Fibroblast of upper back skin (primary cell): ENCODE results near the gene MACROD2.
"Not testable (repeated sequence)": the region's sequence is repeated elsewhere in the genome, so short reads cannot be mapped to it uniquely, and the experiment has no call there.

Experiments used
- DNase-seq: peaks from one replicate; pipeline ENCODE4 v3.0.0-alpha.2; 2013

MACROD2 gene

DNA sequence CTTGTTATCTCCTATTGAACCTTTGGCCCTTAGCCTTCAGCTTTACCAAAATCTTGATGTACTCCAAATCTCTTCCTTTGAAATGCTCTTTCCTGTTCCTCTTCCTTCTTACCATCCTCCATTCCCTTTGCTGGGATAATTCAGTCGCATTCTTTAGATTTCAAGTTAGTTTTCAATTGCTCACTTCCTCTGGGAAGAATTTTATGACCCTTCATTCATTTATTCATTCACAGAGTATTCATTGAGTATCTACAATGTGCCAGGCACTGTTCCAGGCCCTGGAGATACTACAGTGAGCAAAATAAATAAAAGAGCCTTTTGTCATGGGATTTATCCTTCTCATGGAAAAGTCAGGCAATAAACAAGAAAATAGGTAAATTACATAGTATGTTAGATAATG lies 890.3 kb downstream of the MACROD2 start:
- DNase-seq: no peak

DNA sequence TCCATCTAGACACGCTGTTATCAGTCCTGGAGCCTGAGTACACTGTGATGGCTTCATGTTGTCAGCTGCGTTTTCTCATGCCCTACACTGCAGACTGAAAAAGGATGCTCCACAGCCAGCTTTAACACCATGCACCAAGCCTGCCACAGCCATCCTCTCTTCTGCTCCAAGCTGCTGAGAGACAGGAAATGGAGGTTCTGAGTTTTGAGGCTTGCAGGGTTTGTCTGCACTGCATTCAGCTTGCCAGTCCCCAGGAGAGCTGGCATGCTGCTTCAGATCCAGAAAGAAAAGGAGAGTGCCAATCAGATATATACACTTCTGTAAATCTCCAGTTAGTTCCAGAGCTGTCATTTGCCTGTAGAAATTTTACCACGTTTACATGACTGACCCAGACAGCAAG lies 892.8 kb downstream of the MACROD2 start:
- DNase-seq: no peak

DNA sequence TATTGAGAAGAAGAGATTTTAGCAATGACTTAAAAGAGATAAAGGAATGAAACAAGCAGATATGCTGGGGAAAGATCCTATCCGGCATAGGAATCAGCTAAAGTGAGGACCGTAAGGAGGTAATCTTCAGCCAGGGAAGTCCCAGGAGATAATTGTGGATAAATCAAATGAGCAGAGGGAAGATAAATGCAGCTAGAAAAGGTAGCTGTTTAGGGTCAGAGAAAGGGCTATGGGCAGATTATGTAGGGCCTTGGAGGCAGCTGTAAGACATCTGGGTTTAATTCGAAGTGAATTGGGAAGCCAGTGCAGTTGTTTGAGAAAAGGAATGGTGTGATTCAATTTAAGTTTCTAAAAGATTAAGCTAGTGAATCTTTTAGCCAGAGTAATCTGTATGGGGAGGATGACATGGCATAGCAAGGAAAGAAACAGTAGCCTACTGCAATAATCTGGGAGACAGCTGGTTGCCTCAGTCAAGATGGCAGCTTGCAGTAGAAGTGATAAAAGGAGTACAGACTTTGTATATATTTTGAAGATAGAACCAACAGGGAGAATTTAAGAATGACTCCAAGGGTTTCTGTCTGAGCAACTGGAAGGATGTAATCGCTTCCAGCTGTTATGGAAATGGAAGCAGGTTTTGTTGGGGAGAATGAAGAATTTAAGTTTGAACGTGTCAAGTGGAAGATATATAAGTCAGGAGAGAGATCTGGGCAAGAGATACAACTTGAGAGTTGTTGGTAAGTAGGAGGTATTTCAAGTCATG lies 894.4 kb downstream of the MACROD2 start:
- peak; percentile 26 for DNase-seq

DNA sequence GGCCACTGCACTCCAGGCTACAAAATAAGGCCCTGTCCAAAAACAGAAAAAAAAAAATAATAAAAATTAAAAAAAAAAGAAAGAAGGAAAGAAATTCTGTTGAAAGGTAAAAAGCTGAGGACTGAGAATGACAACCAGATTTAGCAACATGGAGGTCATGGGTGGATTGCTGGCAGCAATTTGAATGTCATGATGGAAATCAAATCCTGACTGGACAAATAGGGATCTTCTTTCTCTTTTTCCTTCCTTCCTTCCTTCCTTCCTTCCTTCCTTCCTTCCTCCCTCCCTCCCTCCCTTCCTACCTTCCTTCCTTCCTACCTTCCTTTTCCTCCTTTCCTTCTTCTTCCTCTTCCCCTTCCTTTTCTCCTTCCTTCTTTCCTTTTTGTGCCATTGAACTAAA lies 895.4 kb downstream of the MACROD2 start:
- DNase-seq: no peak

DNA sequence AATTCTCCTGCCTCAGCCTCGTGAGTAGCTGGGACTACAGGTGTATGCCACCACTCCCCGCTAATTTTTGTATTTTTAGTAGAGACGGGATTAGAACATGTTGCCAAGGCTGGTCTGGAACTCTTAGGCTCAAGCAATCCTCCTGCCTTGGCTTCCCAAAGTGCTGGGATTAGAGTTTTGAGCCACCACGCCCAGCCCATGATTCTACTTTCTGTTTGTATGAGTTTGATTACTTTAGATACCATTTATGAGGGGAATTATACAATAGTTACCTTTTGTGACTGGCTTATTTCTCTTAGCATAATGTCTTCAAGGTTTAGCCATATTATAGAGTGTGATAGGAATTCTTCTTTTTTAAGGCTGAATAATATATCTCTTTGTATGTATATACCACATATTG lies 897.5 kb downstream of the MACROD2 start:
- no peak for DNase-seq

DNA sequence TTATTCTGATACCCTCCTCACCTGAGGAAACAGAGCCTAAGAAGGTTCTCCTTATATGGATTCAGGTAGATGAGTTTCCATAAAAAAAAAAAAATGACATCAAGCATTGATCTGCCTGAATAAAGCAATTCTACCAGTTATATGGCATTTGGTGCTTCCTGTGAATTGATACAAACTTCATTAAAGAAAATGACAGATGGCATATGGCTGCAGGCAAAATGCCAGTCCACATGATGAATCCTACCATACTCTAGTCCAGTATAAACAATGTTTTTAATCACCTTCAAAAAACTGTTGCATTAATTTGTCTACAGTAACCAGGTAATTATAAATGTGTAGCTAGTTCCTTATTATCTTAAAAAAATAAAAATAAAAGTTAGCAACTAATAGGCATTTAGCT lies 901.3 kb downstream of the MACROD2 start:
- no peak for DNase-seq

DNA sequence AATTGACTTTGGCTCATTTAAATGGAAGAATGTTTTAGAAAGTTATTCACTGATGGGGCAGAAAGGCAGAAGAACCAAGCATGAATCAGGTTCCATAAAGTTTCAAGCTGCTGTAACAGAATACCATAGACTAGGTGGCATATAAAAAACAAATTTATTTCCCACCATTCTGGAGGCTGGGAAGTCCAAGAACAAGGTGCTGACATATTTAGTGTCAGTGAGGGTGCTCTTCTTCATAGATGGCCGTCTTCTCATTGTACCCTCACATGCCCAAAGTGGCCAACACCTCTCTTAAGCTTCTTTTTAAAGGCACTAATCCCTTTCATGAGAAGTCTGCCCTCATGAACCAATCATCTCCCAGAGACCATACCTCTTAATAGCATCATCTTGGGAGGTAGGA lies 902.3 kb downstream of the MACROD2 start:
- DNase-seq: no peak

DNA sequence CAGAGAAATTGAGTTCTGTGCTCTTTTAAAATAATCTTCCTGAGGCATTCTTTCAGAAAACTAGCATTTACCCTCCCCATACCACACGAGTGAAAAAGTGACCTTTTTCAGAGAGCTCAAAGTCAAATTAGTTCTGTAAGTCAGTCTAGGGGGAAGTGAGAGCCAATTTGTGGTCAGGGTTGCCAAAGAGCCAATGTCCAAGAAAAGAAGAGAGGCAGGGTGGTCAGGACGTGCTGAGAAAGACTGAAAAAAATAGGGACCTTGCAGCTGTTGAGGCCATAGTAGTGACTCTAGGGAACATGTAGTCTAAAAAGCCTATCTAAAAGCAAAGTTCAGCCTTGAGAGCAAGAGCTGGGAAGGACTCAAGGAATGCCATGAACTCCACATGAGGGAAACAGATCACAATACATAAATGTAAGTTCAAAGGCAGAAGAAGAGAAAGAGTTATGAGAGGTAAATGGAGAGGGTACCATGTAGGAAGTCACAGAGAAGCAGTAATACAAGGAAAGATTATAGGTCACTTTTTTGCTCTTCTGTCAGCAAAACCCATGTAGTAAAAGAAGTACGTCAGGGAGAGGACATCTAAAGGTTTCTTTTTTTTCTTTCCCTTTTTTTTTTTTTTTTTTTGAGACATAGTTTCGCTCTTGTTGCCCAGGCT lies 907.2 kb downstream of the MACROD2 start:
- DNase-seq: no peak

DNA sequence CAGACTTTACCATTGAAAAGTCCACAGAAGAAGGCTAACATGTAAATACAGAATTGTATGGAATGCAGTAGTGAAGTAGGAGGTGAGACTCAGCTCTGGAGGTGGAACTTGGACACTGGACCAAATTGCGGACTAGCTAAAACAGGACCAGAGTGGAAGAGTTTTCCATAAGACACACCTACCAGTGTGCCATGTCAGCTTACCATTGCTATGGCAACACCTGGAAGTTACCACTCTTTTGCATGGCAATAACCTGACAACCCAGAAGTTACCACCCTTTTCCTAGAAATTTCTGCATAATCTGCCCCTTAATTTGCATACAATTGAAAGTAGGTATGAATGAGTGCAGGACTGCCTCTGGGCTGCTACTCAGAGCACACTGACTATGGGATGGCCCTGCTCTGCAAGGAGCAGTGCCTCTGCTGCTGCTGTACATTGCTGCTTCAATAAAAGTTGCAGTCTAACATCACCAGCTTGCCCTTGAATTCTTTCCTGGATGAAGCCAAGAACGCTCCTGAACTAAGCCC lies 911.7 kb downstream of the MACROD2 start:
- no peak for DNase-seq

DNA sequence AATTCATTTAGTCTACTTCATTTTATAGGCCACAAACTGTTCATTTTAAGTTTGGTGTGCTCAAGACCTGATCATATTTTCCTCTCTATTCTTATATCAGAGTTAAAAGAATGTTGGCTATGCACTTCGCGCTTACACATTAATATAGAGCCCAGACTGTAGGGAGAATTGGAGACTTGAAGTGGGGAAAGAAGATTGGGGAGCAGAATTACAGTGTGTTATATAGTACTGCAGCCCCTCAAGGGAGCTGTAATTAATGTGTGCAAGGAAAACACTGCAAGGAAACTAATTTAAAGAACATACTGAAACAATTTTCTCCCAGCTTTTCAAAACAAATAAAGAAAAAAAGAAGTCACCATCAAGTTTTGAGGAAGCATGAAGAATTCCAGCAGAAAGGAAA lies 914.8 kb downstream of the MACROD2 start:
- DNase-seq: no peak

DNA sequence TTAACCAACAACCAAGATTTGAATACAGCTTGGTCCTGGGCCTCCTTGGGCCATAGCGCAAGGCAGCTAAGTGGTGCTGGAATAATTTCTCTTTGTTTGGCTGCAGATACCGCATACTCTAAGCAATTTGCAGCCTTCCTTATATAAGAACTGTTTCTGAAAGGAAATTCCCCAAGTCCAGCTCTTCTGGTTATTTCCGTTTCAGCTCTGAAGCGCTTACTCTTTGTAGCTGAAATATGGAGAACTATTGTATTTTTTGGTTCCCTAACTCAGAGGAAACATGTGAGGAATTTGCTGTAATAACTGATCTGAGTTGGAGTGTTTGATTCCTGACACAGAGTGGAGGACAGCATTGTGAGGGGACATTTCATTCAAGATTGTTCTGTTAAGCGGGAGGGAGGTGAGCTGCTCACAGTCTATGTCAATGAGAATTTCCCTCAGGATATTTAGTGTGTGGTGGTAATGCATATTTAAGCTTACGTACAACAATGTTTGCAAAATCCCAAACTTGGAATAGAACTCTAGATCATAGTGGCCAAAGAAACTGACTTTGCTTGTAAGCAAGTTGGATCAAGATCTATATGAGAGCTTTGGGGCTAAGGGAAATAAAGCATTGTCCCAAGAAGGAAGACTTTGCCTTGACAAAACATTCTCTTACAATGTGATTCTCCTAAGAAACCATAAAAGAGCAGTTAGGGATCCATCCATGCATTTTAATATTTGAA lies 918.7 kb downstream of the MACROD2 start:
- no peak for DNase-seq

DNA sequence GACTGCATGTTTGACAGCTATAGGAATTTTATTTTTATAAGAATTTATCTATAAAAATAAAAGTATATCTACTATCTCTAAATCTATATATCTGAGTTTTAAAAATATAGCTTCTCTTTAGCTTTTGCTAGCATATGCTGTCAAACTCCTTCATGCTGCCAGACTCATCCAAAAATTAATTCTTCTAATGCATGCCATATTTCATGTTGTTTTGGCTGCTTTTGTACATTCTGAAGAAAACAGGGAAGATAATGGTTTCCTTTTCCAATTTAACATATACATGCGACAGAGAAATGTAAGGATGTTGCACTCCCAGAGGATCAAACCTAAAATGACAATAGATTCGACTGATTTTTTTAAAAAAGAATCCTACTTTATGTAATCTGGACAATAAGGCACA lies 919.3 kb downstream of the MACROD2 start:
- no peak for DNase-seq

DNA sequence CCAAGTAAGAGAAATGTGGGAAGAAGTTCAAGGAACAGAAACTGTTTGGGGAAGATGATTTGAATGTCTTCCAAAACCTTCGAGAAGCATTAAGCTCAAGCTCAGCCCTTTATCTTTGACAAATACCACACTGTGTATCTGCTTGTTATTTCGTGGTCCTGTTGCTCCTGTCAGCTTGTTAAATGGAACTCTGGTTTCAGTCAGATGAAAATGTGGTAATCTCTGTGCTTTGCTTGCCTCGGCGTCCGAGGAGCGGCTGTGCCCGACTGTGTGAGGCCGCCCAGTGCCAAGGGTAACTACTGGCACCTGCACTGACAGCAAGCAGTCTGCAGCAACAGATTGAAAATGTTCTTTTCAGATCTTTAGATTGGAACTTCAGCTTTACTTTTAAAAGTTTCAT lies 920.0 kb downstream of the MACROD2 start:
- DNase-seq: no peak

DNA sequence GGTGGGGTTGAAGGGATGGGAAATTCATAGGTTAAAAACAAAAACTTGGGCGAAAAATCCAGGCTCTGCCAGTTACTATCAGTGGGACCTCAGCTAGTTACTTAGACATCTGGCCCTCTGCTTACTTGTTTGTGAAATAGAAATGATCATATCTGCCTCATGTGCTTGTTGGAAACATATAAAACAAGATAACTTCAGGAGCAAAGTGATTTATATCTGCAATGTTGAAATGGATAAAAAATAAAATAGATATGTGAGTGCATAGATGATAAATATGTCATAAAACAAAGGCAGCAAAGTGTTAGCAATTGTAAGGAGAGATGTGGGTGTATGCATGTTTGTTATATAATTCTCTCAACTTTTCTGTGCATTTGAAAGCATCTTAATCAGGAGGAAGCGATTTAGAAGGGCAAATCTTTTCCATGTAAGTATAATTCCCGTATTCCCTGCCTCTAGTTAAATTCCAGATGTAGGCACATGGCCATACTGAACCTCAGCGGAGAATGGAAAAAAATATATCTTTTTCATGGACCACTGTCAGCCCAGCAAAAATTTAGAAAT lies 921.1 kb downstream of the MACROD2 start:
- no peak for DNase-seq

DNA sequence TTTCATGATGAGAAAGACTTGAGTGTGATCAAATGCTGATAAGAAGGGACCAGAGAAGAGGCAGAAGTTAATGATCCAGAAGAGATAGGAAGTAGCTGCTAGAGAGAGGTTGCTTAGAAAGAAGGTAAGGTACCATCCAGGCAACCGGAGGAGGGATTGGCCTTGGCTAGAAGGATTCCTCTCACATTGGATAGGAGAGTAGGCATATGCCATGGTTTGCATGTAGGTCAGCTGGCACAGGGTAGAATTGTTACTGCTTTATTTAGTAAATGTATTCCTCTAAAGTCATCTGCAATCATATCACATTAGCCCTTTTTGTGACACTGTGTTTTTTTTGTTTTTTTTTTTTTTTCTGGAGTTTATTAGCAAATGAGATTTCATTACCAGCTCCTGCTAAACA lies 923.0 kb downstream of the MACROD2 start:
- DNase-seq: no peak

DNA sequence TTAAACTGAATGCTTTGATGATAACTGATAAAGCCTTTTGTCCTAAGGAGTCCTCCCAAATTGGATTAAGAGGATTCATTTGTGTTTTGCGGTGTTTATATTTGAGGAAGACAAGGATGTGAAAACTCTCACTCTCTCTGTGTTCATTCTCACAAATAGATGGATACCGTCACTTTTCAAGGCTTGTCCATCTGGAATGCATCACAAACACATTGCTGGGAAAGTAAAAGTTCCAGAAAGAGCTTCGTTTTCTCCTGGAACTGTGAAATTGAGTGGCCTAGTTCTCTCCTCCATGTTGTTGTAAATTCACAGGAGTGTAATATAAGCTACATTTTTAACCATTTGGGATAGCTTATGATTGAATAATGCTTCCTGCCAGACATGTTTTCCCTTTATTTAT lies 923.7 kb downstream of the MACROD2 start:
- DNase-seq: peak; percentile 24

DNA sequence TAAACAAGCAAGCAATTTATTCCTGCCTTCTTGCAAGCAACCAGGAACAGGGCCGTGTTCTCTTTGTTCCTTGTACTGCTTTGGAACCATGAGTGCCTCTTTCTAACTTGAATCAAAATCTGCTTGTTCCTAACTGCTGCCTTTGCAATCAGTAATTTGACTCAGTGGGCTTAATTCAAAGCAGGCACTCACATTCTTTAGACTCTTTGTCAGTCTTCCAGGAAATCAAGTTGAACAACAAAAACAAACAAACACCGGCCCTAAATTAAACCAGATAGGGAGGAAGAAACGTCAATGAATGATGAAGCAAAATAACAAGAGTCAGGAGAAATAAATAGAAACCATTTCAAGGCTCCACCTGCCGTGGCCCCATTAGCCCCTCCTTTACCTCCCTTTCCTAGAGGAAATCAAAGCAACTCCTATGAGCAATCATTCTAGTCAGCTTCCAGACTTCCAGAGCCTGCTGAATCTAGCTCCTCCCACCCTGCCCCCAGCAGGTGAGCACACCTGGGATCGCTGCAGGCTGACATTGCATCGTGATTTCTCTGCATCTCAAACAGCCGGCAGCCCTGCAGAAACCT lies 924.3 kb downstream of the MACROD2 start:
- DNase-seq: peak; percentile 38

DNA sequence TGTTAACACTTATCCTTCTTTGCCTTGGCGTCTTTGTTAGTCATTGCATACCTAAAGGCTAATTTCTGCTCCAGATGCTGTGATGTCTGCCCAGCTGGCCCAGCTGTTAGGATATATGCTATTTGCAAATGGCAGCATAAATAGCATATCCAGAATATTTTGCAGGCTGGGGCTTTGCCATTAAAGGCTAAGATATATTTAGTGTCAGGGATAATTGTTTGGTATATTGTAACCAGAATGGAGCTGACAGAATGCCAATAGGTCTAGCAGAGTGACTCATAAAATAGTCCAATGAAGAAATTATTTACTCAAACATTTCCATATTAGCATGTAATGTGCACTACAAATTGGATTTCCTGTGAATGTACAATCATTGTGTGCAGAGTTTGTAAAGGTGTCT lies 926.2 kb downstream of the MACROD2 start:
- DNase-seq: peak; percentile 83

DNA sequence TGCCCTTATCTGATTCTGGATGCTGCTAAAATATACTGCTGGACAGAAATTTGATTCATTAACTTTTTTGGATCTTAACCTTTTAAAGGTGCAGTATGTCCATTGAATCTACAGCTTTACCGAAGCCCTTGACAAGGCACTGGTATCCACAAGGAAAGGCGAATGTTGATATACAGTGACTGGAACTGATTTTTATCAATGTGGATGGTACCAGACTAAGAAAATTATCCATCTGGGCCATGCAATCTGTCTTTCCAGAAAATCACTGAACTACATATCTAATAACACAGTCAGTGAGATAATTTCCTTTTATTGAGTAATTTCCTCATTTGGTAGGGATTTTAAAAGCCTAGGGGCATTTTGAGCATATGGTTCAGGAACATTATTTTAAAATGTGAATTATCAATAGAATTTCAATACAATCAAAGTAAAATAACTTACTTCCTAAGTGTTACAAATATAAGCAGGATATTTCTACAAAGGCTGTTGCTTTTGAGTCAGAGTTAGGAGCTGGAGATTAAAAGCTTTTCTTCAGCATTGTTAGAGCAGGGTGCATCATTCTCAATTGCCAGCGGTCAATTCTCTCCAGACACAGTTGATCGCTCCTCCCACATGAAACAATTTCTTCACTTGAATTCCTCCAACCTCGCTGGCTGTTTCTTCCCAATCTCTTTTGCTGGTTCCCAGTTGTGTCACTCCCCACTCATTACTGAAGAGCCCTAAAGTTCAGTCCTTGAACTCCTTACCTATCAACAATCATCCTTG lies 927.4 kb downstream of the MACROD2 start:
- no peak for DNase-seq

DNA sequence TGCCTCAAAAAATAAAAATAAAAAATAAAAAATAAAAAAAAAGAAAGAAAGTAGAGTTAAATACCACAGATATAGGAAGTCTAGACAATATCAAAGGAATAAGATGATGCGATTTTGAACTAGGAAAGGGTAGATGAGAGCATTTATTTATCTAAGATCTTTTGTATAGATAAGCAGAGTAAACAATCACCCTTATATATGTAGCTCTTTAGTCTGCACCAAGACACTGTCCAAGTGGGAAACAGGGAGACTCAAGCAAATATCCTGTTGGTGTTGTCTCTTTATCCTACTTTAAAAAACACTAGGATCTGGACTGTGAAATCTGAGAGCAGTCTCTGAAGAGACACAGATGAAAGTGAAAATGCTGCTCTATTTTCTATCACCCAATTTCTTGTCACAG lies 929.1 kb downstream of the MACROD2 start:
- DNase-seq: no peak

DNA sequence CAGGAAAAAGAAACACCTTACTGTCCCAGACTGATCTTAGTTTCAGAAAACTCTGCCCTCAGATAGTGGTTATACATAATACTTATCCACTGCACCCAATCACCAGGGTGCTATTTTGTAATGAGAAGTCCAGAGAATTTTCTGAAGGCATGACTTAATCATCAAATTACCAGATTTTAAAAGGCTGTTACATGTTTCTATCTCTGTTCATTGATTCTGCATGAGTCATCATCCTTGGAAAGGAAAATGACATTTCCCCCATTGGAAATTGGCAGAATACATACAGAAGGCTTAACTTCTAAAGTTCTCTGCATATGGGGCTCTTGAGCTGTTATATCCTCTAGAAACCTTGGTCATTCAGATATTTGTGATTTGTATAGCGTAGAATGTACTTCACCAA lies 930.0 kb downstream of the MACROD2 start:
- DNase-seq: peak; percentile 84

DNA sequence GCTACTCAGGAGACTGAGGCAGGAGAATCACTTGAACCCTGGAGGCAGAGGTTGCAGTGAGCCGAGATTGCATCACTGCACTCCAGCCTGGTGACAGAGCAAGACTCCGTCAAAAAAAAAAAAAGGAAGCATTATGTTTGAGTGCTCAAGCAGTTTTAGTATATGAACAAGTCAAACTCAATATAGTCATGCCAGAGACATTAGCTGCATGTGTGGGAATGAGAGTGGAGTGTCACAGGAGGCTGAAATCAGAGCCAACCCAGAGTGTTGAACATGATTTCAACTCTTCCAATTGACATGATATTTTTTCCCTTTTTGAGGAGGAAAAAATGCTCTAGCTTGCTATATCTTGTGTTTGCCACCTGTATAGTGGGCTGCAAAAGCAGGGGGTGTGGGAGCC lies 931.1 kb downstream of the MACROD2 start:
- DNase-seq: not testable (repeated sequence)
